H9 (cell line): ENCODE data around the gene CR1. TPM values are rescaled to one million over a fixed set of nuclear protein-coding genes. Genes with fewer than 3 reads are reported as not detected.

Source experiments
- DNase-seq: peaks from one replicate; pipeline ENCODE4 v3.0.0-alpha.2; 2017
- H2AFZ ChIP-seq: one replicate; pipeline ENCODE4 v1.6.1; 2013; ENCODE audit warnings: mild to moderate bottlenecking, low read length, control low read depth, moderate library complexity
- H2AK5ac ChIP-seq: 2 replicates; pipeline ENCODE4 v1.6.1; 2013; ENCODE audit warnings: low read length, control low read depth, mixed read lengths; ENCODE audit not compliant: insufficient read length
- H2BK120ac ChIP-seq: one replicate; pipeline ENCODE4 v1.6.1; 2013; ENCODE audit warnings: low read depth, mild to moderate bottlenecking, low read length, control low read depth, inconsistent platforms; ENCODE audit not compliant: poor library complexity, severe bottlenecking
- H2BK12ac ChIP-seq: 2 replicates; pipeline ENCODE4 v1.6.1; 2013; ENCODE audit warnings: low read length, control low read depth, mixed read lengths, low read depth; ENCODE audit not compliant: insufficient read length
- H2BK15ac ChIP-seq: 2 replicates; pipeline ENCODE4 v1.6.1; 2013; ENCODE audit warnings: low read depth, low read length, control low read depth
- H2BK20ac ChIP-seq: one replicate; pipeline ENCODE4 v1.6.1; 2013; ENCODE audit warnings: low read depth, mild to moderate bottlenecking, low read length, control low read depth, inconsistent platforms; ENCODE audit not compliant: poor library complexity, severe bottlenecking
- H2BK5ac ChIP-seq: 2 replicates; pipeline ENCODE4 v1.6.1; 2013; ENCODE audit warnings: low read length, control low read depth, mixed read lengths; ENCODE audit not compliant: insufficient read length
- H3K14ac ChIP-seq: 2 replicates; pipeline ENCODE4 v1.6.1; 2013; ENCODE audit warnings: low read length, control low read depth; ENCODE audit not compliant: insufficient read depth
- H3K18ac ChIP-seq: 2 replicates; pipeline ENCODE4 v1.6.1; 2013; ENCODE audit warnings: low read depth, mild to moderate bottlenecking, mixed read lengths, low read length, control low read depth; ENCODE audit not compliant: insufficient read length
- H3K23ac ChIP-seq: 2 replicates; pipeline ENCODE4 v1.6.1; 2013; ENCODE audit warnings: low read length, control low read depth, mixed read lengths, low read depth; ENCODE audit not compliant: insufficient read length
- H3K23me2 ChIP-seq: 2 replicates; pipeline ENCODE4 v1.6.1; 2013; ENCODE audit warnings: low read depth, mild to moderate bottlenecking, mixed read lengths, low read length, control low read depth; ENCODE audit not compliant: insufficient read length, poor library complexity, severe bottlenecking
- H3K27ac ChIP-seq: 2 replicates; pipeline ENCODE4 v1.5.1; 2013; ENCODE audit warnings: low read length, control low read depth, mixed read lengths, low read depth; ENCODE audit not compliant: insufficient read length
- H3K27me3 ChIP-seq: 2 replicates; pipeline ENCODE4 v1.6.1; 2013; ENCODE audit warnings: low read length, control low read depth, inconsistent platforms; ENCODE audit not compliant: insufficient read depth
- H3K4ac ChIP-seq: 2 replicates; pipeline ENCODE4 v1.6.1; 2013; ENCODE audit warnings: low read depth, mild to moderate bottlenecking, control low read depth, inconsistent platforms, low read length, moderate library complexity
- H3K4me1 ChIP-seq: 2 replicates; pipeline ENCODE4 v1.6.1; 2013; ENCODE audit warnings: low read length, control low read depth, inconsistent platforms; ENCODE audit not compliant: insufficient read depth
- H3K4me2 ChIP-seq: 2 replicates; pipeline ENCODE4 v1.6.1; 2013; ENCODE audit warnings: low read length, control low read depth, mixed read lengths; ENCODE audit not compliant: insufficient read length, insufficient read depth
- H3K56ac ChIP-seq: 2 replicates; pipeline ENCODE4 v1.6.1; 2013; ENCODE audit warnings: low read depth, mild to moderate bottlenecking, mixed read lengths, low read length, control low read depth; ENCODE audit not compliant: insufficient read length
- H3K79me1 ChIP-seq: 2 replicates; pipeline ENCODE4 v1.6.1; 2013; ENCODE audit warnings: low read depth, mild to moderate bottlenecking, moderate library complexity, low read length, control low read depth, inconsistent platforms; ENCODE audit not compliant: insufficient read depth, poor library complexity, severe bottlenecking
- H3K79me2 ChIP-seq: 2 replicates; pipeline ENCODE4 v1.6.1; 2013; ENCODE audit warnings: low read length, control low read depth, inconsistent platforms; ENCODE audit not compliant: insufficient read depth
- H3K9ac ChIP-seq: 2 replicates; pipeline ENCODE4 v1.6.1; 2013; ENCODE audit warnings: low read length, control low read depth, mixed read lengths; ENCODE audit not compliant: insufficient read length; ENCODE audit errors: extremely low read depth
- H3K9me3 ChIP-seq: one replicate; pipeline ENCODE4 v1.6.1; 2013; ENCODE audit warnings: low read depth, low read length, inconsistent platforms; ENCODE audit not compliant: control insufficient read depth
- H3T11ph ChIP-seq: one replicate; pipeline ENCODE4 v1.6.1; 2013; ENCODE audit warnings: mild to moderate bottlenecking, low read length, control low read depth, inconsistent platforms
- H4K20me1 ChIP-seq: one replicate; pipeline ENCODE4 v1.6.1; 2013; ENCODE audit not compliant: control insufficient read depth, insufficient read length, insufficient read depth
- H4K5ac ChIP-seq: 2 replicates; pipeline ENCODE4 v1.6.1; 2013; ENCODE audit warnings: low read depth, mild to moderate bottlenecking, mixed read lengths, low read length, control low read depth; ENCODE audit not compliant: insufficient read length
- H4K8ac ChIP-seq: replicated peaks from 2 replicates; pipeline ENCODE4 v1.6.1; 2013; ENCODE audit warnings: low read length, control low read depth, mixed read lengths, low read depth; ENCODE audit not compliant: insufficient read length
- H4K91ac ChIP-seq: 2 replicates; pipeline ENCODE4 v1.6.1; 2013; ENCODE audit warnings: low read depth, mild to moderate bottlenecking, moderate library complexity, mixed read lengths, low read length, control low read depth; ENCODE audit not compliant: insufficient read length
- H3K27ac Mint-ChIP-seq, 3 experiments: 2 replicates in 2 of 3; 3 replicates in 1 of 3; pipeline ENCODE4 v1.8.0; 2020 to 2021; ENCODE audit warnings: mixed read lengths in 3 of 3, mild to moderate bottlenecking in 1 of 3, moderate library complexity in 1 of 3
- H3K27me3 Mint-ChIP-seq: 2 replicates; pipeline ENCODE4 v1.8.0; 2021; ENCODE audit warnings: low read depth, mild to moderate bottlenecking, moderate library complexity, mixed read lengths
- H3K36me3 Mint-ChIP-seq, 3 experiments: 2 replicates in 2 of 3; 3 replicates in 1 of 3; pipeline ENCODE4 v1.8.0; 2020 to 2021; ENCODE audit warnings: low read depth in 3 of 3, mixed read lengths in 3 of 3; ENCODE audit not compliant: insufficient read depth in 1 of 3
- H3K4me1 Mint-ChIP-seq, 2 experiments: 2 replicates each; pipeline ENCODE4 v1.8.0; 2020; ENCODE audit warnings: mixed read lengths in 2 of 2
- H3K4me3 Mint-ChIP-seq, 2 experiments: 2 replicates in 1 of 2; 3 replicates in 1 of 2; pipeline ENCODE4 v1.8.0; 2020 to 2021; ENCODE audit warnings: mild to moderate bottlenecking in 2 of 2, mixed read lengths in 2 of 2, moderate library complexity in 1 of 2
- H3K9me3 Mint-ChIP-seq, 2 experiments: 2 replicates in 1 of 2; 3 replicates in 1 of 2; pipeline ENCODE4 v1.8.0; 2020; ENCODE audit warnings: mild to moderate bottlenecking in 2 of 2, mixed read lengths in 2 of 2, moderate library complexity in 1 of 2
- CTCF ChIP-seq: fragments of 200-600 bp; sonication (generic); conservative IDR thresholded peaks from 3 replicates; pipeline ENCODE4 v1.8.0; 2021; ENCODE audit warnings: antibody characterized with exemption, mild to moderate bottlenecking
- total RNA-seq: library from RNA; stranded (reverse); gene quantifications from 2 replicates; pipeline ENCODE4 v1.2.1, GENCODE V29; 2021

CR1 gene
- total RNA-seq, 1 experiment from 2014 or later, result 0.04 TPM

- no peaks in the 10 kb centered on the region for H3K79me2 ChIP-seq
- H3K9me3 ChIP-seq, result no peaks in the 10 kb centered on the region
- H2AK5ac ChIP-seq, result no peak overlapping the region
- H3K27me3 ChIP-seq, result no peaks in the 10 kb centered on the region
- no peak for DNase-seq
- no peak overlapping the region for H3K18ac ChIP-seq
- Mint-ChIP-seq H3K36me3 (no peaks in the 10 kb centered on the region), H3K4me1 (no peaks in the 10 kb centered on the region), H3K4me3 (no peak overlapping the region), H3K27ac (no peak overlapping the region), H3K27me3 (peaks cover 13% of the 10 kb centered on the region), H3K9me3 (no peaks in the 10 kb centered on the region)
- H3K4me2 ChIP-seq, result no peak overlapping the region
- H4K20me1 ChIP-seq, result no peaks in the 10 kb centered on the region
- no peak overlapping the region for H2AFZ ChIP-seq
- no peaks in the 10 kb centered on the region for H3K23me2 ChIP-seq
- TF ChIP-seq CTCF, result no peak
- no peak overlapping the region for H2BK20ac ChIP-seq
- H3K79me1 ChIP-seq, result no peaks in the 10 kb centered on the region
- no peak overlapping the region for H2BK12ac ChIP-seq
- no peak overlapping the region for H2BK120ac ChIP-seq
- H3K56ac ChIP-seq, result no peak overlapping the region
- H3K23ac ChIP-seq, result no peak overlapping the region
- H3T11ph ChIP-seq, result no peak overlapping the region
- H3K9ac ChIP-seq, result no peak overlapping the region
- no peak overlapping the region for H2BK5ac ChIP-seq
- no peak overlapping the region for H4K8ac ChIP-seq
- H3K27ac ChIP-seq, result no peak overlapping the region
- no peak overlapping the region for H4K91ac ChIP-seq
- no peak overlapping the region for H2BK15ac ChIP-seq
- H3K14ac ChIP-seq, result no peak overlapping the region
- no peak overlapping the region for H3K4ac ChIP-seq
- H4K5ac ChIP-seq, result no peak overlapping the region
- no peaks in the 10 kb centered on the region for H3K4me1 ChIP-seq
These were observed 33.4 kb upstream of the CR1 start for GRCh38 chr1:207462535-207462934.
